Hepatocyte (in vitro differentiated cells): ENCODE data around the gene ELL2.

Experiments used
- CTCF ChIP-seq: fragments of 200-600 bp; sonication (generic); IDR thresholded peaks from 2 replicates; pipeline ENCODE4 v1.5.1; 2016; ENCODE audit warnings: antibody characterized with exemption, mild to moderate bottlenecking; ENCODE audit not compliant: poor library complexity
- EZH2 ChIP-seq: fragments of 200-600 bp; sonication (generic); IDR thresholded peaks from 2 replicates; pipeline ENCODE4 v1.6.1; 2016; ENCODE audit warnings: antibody characterized with exemption, mild to moderate bottlenecking, borderline replicate concordance
- EZH2phosphoT487 ChIP-seq: fragments of 200-600 bp; sonication (generic); IDR thresholded peaks from one replicate; pipeline ENCODE4 v1.6.1; 2018; ENCODE audit warnings: antibody characterized with exemption, mild to moderate bottlenecking, low read depth, moderate library complexity; ENCODE audit not compliant: unreplicated experiment, severe bottlenecking

- TF ChIP-seq EZH2 (no peak), CTCF (no peak), EZH2phosphoT487 (no peak)
Measured at GRCh38 chr5:95969055-95969454, 7.4 kb upstream of the ELL2 start.
